ENCODE measurements around the gene RS1. TPM values are rescaled to one million over a fixed set of nuclear protein-coding genes. Genes with fewer than 3 reads are reported as not detected.

The RS1 gene
- total RNA-seq (2014; rRNA removed; shearing (Covaris generic)) (not detected in 2 replicates), total RNA-seq (2022) (not detected in 2 replicates), Bru-seq, nascent RNA (not detected), BruChase-seq, experiment 1, labeled RNA remaining after a 6-hour chase (not detected), BruChase-seq, experiment 2, labeled RNA remaining after a 2-hour chase (not detected)
- long read RNA-seq: 0 reads

DNA sequence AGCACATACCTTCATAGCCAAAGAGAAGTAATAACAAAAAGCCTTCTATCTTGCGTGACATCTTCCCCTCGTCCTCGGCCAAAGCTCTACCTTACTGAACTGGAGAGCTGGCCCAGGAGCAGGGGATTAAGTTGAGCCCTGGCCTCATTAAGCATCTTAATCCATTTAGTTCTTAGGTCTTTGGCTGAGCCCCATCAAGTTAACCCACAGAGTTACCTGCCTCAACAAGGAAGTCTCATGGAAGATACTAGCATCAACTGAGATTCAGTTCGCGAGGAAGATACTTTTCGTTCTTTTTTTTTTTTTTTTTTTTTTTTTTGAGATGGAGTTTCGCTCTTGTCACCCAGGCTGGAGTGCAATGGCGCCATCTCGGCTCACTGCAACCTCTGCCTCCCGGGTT lies at the start of gene RS1:
Gene RS1 (minus strand): TSS at position 101 of the 400 bp plus-strand sequence. CDS start 40 bp downstream, at position 61.
- H4K20me1 ChIP-seq (ENCODE audit: insufficient read depth, low read length): no peaks in the 10 kb centered on the region
- no peak for TF ChIP-seq CTCF (conservative IDR thresholded peaks at IDR 0.05; ENCODE audit: low read length)
- no peak for TF ChIP-seq EZH2phosphoT487 (IDR thresholded peaks at IDR 0.05; ENCODE audit: borderline replicate concordance, low read depth, low read length)
- H3K4me3 ChIP-seq (ENCODE audit: low read depth, low read length, poor library complexity, severe bottlenecking): no peak within 1 kb of the TSS
- CTCF ChIA-PET (ENCODE audit: unreplicated experiment): no interaction called here
- H3K36me3 ChIP-seq (ENCODE audit: insufficient read depth, low read length): no peaks in the 10 kb centered on the region
- no peak within 1 kb of the TSS for H2AFZ ChIP-seq (ENCODE audit: low read length)
- no peaks in the 10 kb centered on the region for H3K79me2 ChIP-seq (ENCODE audit: insufficient read depth, low read depth, low read length)
- no peaks in the 10 kb centered on the region for H3K9me2 ChIP-seq (ENCODE audit: insufficient read depth, low read length)
- H3K4me1 ChIP-seq (ENCODE audit: insufficient read depth, low read length, poor library complexity, severe bottlenecking): no peaks in the 10 kb centered on the region
- POLR2A ChIA-PET: no interaction called here
- intact Hi-C loops (cut with micrococcal nuclease; ENCODE audit: unreplicated experiment): loop anchor here (10.0 kb wide), 2 partner anchors 247 to 313 kb away; partner anchors contain the start of genes CDKL5 and PHKA2
- no peak within 1 kb of the TSS for H3K27ac ChIP-seq (ENCODE audit: low read depth, low read length, poor library complexity, severe bottlenecking)
- no peak for DNase-seq (ENCODE audit: low spot score)
- no peak within 1 kb of the TSS for H3K4me2 ChIP-seq (ENCODE audit: low read length)
- no TSS peak for BruUV-seq (replicated peaks)
- no peaks in the 10 kb centered on the region for H3K9me3 ChIP-seq (ENCODE audit: low read length)

DNA sequence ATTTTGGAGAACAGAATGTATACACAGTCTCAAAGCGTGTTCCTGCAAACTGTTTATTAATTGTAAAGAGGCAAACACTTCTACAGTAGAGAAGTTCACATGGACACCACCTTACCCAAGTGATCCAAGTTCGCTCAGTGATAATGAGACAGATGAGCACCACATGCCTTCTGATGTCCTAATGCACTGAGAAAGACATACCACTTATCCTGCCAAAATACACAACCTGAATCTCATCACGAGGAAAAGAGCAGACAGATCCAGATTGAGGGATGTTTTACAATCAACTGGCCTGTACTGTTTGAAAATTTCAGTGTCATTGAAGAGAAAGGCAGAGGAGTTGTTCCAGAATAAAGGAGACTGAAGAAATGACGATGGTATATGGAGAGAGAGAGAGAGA lies 47.9 kb upstream of the RS1 start:
- no peak overlapping the region for H3K4me2 ChIP-seq (ENCODE audit: low read length)
- DNase-seq (ENCODE audit: low spot score): no peak
- no peaks in the 10 kb centered on the region for H3K79me2 ChIP-seq (ENCODE audit: insufficient read depth, low read depth, low read length)
- no TSS peak for BruUV-seq (replicated peaks)
- TF ChIP-seq EZH2phosphoT487 (IDR thresholded peaks at IDR 0.05; ENCODE audit: borderline replicate concordance, low read depth, low read length) (no peak), CTCF (conservative IDR thresholded peaks at IDR 0.05; ENCODE audit: low read length) (no peak)
- H3K9me3 ChIP-seq (ENCODE audit: low read length): no peaks in the 10 kb centered on the region
- H3K36me3 ChIP-seq (ENCODE audit: insufficient read depth, low read length): no peaks in the 10 kb centered on the region
- ChIA-PET CTCF (ENCODE audit: unreplicated experiment) (no interaction called here), POLR2A (interaction anchor here (0.7 kb wide), 1 partner anchor 97 kb away, joined by 7 read pairs; no protein-coding TSS in a partner anchor)
- H4K20me1 ChIP-seq (ENCODE audit: insufficient read depth, low read length): no peaks in the 10 kb centered on the region
- H3K9me2 ChIP-seq (ENCODE audit: insufficient read depth, low read length): no peaks in the 10 kb centered on the region
- H2AFZ ChIP-seq (ENCODE audit: low read length): no peak overlapping the region
- H3K4me3 ChIP-seq (ENCODE audit: low read depth, low read length, poor library complexity, severe bottlenecking): no peak overlapping the region
- H3K27ac ChIP-seq (ENCODE audit: low read depth, low read length, poor library complexity, severe bottlenecking): no peak overlapping the region
- H3K4me1 ChIP-seq (ENCODE audit: insufficient read depth, low read length, poor library complexity, severe bottlenecking): no peaks in the 10 kb centered on the region
- intact Hi-C loops (cut with micrococcal nuclease; ENCODE audit: unreplicated experiment): no loop called here

DNA sequence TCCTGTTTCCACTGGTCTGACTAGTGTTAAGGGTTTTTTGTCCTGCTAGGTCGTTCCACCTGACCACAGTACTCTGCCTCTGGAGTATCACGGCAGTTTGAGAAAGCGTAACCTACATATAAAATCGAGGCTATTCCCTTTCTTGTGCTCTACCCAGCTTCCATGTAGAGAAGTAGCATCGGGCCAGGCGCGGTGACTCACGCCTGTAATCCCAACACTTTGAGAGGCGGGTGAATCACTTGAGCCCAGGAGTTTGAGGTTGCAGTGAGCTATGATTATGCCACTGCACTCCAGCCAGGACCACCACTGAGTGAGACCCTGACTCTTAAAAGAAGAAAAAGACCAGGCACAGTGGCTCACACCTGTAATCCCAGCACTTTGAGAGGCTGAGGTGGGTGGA lies 43.0 kb upstream of the RS1 start:
- Histone ChIP-seq H3K4me3 (ENCODE audit: low read depth, low read length, poor library complexity, severe bottlenecking) (no peak overlapping the region), H3K79me2 (ENCODE audit: insufficient read depth, low read depth, low read length) (no peaks in the 10 kb centered on the region), H3K36me3 (ENCODE audit: insufficient read depth, low read length) (no peaks in the 10 kb centered on the region), H3K4me1 (ENCODE audit: insufficient read depth, low read length, poor library complexity, severe bottlenecking) (no peaks in the 10 kb centered on the region), H3K9me2 (ENCODE audit: insufficient read depth, low read length) (no peaks in the 10 kb centered on the region), H3K9me3 (ENCODE audit: low read length) (no peaks in the 10 kb centered on the region), H3K4me2 (ENCODE audit: low read length) (no peak overlapping the region), H4K20me1 (ENCODE audit: insufficient read depth, low read length) (no peaks in the 10 kb centered on the region), H2AFZ (ENCODE audit: low read length) (no peak overlapping the region), H3K27ac (ENCODE audit: low read depth, low read length, poor library complexity, severe bottlenecking) (no peak overlapping the region)
- intact Hi-C loops (cut with micrococcal nuclease; ENCODE audit: unreplicated experiment): no loop called here
- CTCF ChIA-PET (ENCODE audit: unreplicated experiment): no interaction called here
- POLR2A ChIA-PET: interaction anchor here (0.5 to 1.0 kb wide), 2 partner anchors 87 to 218 kb away, joined by 3 read pairs; no protein-coding TSS in a partner anchor
- no peak for DNase-seq (ENCODE audit: low spot score)
- no TSS peak for BruUV-seq (replicated peaks)
- TF ChIP-seq EZH2phosphoT487 (IDR thresholded peaks at IDR 0.05; ENCODE audit: borderline replicate concordance, low read depth, low read length) (no peak), CTCF (conservative IDR thresholded peaks at IDR 0.05; ENCODE audit: low read length) (no peak)
